RWPE2 (cell line): ENCODE measurements around the gene NEAT1.
A peak's percentile ranks its signal among the peaks of the same experiment; 100 is the strongest.

ENCODE experiments used
- ATAC-seq: fragments of 200-7000 bp; cut with Tn5 transposase; 3 replicates; pipeline ENCODE4 v1.9.1; 2021; ENCODE audit warnings: low read depth
- DNase-seq: peaks from one replicate; pipeline ENCODE4 v3.0.0-alpha.2; 2020; ENCODE audit warnings: low spot score
- H3K27ac ChIP-seq: fragments of 450-650 bp; 2 replicates; pipeline ENCODE4 v1.5.1; 2017; ENCODE audit warnings: mild to moderate bottlenecking; ENCODE audit not compliant: poor library complexity, severe bottlenecking
- H3K27me3 ChIP-seq: fragments of 250-450 bp; sonication (Bioruptor Pico); 2 replicates; pipeline ENCODE4 v1.5.1; 2021; ENCODE audit warnings: mild to moderate bottlenecking, moderate library complexity; ENCODE audit not compliant: insufficient read depth, poor library complexity, severe bottlenecking
- H3K36me3 ChIP-seq: fragments of 250-450 bp; sonication (Bioruptor Pico); 2 replicates; pipeline ENCODE4 v1.5.1; 2020; ENCODE audit warnings: low read depth, mild to moderate bottlenecking, moderate library complexity
- H3K4me1 ChIP-seq: fragments of 250-450 bp; sonication (Bioruptor Pico); 2 replicates; pipeline ENCODE4 v1.5.1; 2021; ENCODE audit warnings: mild to moderate bottlenecking, moderate library complexity; ENCODE audit not compliant: insufficient read depth, poor library complexity, severe bottlenecking
- H3K4me3 ChIP-seq: fragments of 250-450 bp; sonication (Bioruptor Pico); 2 replicates; pipeline ENCODE4 v1.5.1; 2021; ENCODE audit warnings: mild to moderate bottlenecking, moderate library complexity; ENCODE audit not compliant: severe bottlenecking
- H3K9me3 ChIP-seq: fragments of 250-450 bp; sonication (Bioruptor Pico); 2 replicates; pipeline ENCODE4 v1.5.1; 2021; ENCODE audit warnings: mild to moderate bottlenecking, moderate library complexity; ENCODE audit not compliant: severe bottlenecking
- TF ChIP-seq, protein P1 (sequence below): fragments of 450-650 bp; IDR thresholded peaks from one replicate; pipeline ENCODE4 v1.5.1; 2017; ENCODE audit warnings: mild to moderate bottlenecking, moderate library complexity; ENCODE audit not compliant: poor library complexity, severe bottlenecking

The NEAT1 gene

DNA sequence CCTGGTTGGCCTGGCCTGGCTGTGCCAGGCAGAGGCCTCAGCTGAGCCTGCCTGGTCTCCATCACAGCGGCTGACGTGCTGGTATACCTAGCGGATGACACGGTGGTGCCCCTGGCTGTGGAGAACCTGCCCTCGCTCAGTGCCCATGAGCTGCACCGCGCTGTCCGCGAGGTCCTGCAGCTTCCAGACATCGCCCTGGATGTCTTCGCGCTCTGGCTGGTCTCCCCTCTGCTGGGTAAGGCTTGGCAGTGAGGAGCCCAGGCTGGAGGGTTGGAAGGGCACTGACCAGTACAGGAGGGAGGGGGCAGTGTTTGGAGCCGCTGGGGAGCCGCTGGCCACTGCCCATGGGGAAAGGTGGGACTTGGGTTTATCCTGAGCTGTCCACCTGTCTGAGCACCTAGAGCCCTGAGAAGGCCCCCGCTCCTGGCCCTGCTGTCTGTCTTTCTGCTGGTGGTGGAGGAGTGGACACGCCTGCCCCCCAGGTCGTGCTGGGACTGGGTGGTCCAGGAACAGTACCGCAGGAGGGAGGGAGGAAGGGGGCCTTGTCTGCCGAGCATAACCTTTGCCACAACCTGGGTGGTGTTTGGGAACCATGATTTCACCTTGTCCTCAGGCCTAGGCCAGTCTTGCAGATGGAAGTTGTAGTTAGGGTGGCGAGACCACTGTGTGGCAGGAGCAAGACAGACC is 33.2 kb upstream of the NEAT1 start:
- Histone ChIP-seq H3K27me3 (no peaks in the 10 kb centered on the region), H3K4me3 (no peak overlapping the region), H3K9me3 (no peaks in the 10 kb centered on the region), H3K36me3 (peaks cover 14% of the 10 kb centered on the region), H3K27ac (no peak overlapping the region), H3K4me1 (peaks cover 10% of the 10 kb centered on the region)
- ATAC-seq (no peak), DNase-seq (no peak)
- TF ChIP-seq, protein P1, sequence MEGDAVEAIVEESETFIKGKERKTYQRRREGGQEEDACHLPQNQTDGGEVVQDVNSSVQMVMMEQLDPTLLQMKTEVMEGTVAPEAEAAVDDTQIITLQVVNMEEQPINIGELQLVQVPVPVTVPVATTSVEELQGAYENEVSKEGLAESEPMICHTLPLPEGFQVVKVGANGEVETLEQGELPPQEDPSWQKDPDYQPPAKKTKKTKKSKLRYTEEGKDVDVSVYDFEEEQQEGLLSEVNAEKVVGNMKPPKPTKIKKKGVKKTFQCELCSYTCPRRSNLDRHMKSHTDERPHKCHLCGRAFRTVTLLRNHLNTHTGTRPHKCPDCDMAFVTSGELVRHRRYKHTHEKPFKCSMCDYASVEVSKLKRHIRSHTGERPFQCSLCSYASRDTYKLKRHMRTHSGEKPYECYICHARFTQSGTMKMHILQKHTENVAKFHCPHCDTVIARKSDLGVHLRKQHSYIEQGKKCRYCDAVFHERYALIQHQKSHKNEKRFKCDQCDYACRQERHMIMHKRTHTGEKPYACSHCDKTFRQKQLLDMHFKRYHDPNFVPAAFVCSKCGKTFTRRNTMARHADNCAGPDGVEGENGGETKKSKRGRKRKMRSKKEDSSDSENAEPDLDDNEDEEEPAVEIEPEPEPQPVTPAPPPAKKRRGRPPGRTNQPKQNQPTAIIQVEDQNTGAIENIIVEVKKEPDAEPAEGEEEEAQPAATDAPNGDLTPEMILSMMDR: no peak

DNA sequence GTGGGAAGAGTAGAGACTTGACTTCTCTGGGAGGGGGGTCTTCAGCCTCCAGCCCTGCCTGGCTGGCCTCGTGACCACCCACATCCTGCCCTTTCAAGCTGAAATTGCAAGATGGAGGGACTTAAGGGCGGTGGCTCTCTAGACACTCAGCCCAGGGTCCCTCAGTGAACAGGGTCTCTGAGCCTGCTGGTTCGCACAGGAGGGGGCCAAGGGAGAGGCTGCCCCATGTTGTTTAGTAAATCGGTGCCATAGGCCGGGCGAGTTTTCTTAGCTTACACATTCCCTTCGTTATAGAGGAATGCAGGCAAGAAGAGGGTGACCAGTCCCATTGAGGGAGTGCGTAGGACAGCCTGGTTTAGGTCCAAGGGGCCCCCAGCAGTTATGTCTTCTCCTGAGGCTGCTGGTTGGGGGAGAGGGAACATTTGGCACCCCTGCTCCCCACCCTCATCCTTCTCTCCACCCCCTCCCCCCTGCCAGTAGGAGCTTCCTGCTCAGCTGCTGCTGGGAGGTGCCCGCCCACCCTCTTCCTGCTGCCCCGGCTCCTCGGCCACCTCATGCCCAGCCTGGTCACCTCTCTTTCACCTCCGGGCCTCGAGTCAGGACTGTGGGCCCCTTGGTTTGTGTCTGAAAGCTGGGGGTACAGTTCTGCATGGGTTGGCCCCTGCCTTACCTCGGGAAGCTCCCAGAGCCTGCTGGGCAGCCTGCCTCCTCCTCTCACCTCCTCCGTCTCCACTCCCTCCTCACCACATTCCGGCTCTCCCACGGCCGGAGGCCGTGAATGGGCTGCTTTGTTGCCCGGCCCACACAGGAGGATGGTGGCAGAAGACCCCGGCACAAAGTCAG is 32.3 kb upstream of the NEAT1 start:
- no peak overlapping the region for H3K4me3 ChIP-seq
- H3K27me3 ChIP-seq: no peaks in the 10 kb centered on the region
- H3K27ac ChIP-seq: peak overlapping the region; percentile 47
- TF ChIP-seq, protein P1: no peak
- no peaks in the 10 kb centered on the region for H3K9me3 ChIP-seq
- peaks cover 10% of the 10 kb centered on the region for H3K4me1 ChIP-seq
- DNase-seq (no peak), ATAC-seq (peak; percentile 27; the same call in 1 of the 3 replicates)
- H3K36me3 ChIP-seq: peaks cover 19% of the 10 kb centered on the region

- ATAC-seq: no peak
Measured at GRCh38 chr11:65390996-65391395, 31.6 kb upstream of the NEAT1 start.

GRCh38 chr11:65392186-65392829 is 30.3 kb upstream of the NEAT1 start:
- Histone ChIP-seq H3K36me3 (peaks cover 27% of the 10 kb centered on the region), H3K27ac (no peak overlapping the region), H3K9me3 (no peaks in the 10 kb centered on the region), H3K4me1 (peaks cover 7% of the 10 kb centered on the region), H3K27me3 (no peaks in the 10 kb centered on the region), H3K4me3 (no peak overlapping the region)
- no peak for ATAC-seq
- TF ChIP-seq, protein P1: no peak
- no peak for DNase-seq

More at GRCh38 chr11:65390996-65391395, 31.6 kb upstream of the NEAT1 start:
- Histone ChIP-seq H3K27me3 (no peaks in the 10 kb centered on the region), H3K4me3 (no peak overlapping the region), H3K9me3 (no peaks in the 10 kb centered on the region), H3K27ac (peak overlapping the region; percentile 47), H3K36me3 (peaks cover 19% of the 10 kb centered on the region), H3K4me1 (peaks cover 8% of the 10 kb centered on the region)
- DNase-seq: no peak
- TF ChIP-seq, protein P1: peak; percentile 10
